K562 (cell line): Measurements from ENCODE around the gene POC1B. TPM values are rescaled to one million over a fixed set of nuclear protein-coding genes. Genes with fewer than 3 reads are reported as not detected.

Experiments
- ATAC-seq: fragments of 200-7000 bp; cut with Tn5 transposase; 3 replicates; pipeline ENCODE4 v1.9.1; 2020; ENCODE audit warnings: moderate library complexity
- BruUV-seq: library from RNA; stranded (reverse); fragments of 400-500 nt; replicated peaks from 2 replicates; lab custom pipeline; 2021; lab: Mats Ljungman, UMichigan
- CTCF ChIA-PET: fragments of 300-600 bp; formaldehyde crosslinking; extraction: SDS; loops from one replicate; lab custom pipeline; 2021; ENCODE audit warnings: low intra/inter-chr PET ratio; lab: Yijun Ruan, JAX
- POLR2A ChIA-PET: fragments of 300-600, 350-650 bp; sonication (Branson Sonifier 250); formaldehyde crosslinking; extraction: SDS; loops from one replicate; lab custom pipeline; 2021; ENCODE audit warnings: antibody characterized with exemption, inconsistent platforms; lab: Yijun Ruan, JAX
- DNase-seq, 4 experiments: peaks; one replicate each; pipeline versions ENCODE4 v3.0.0 to v3.0.0-alpha.2; 2011 to 2018; ENCODE audit warnings: low spot score in 3 of 4, mixed read lengths in 3 of 4; ENCODE audit errors: extremely low read depth in 1 of 4
- FAIRE-seq: peaks from 2 replicates; lab custom pipeline; 2011; peaks lifted over from hg19 to GRCh38; lab: Jason Lieb, UNC
- H2AFZ ChIP-seq: 2 replicates; pipeline ENCODE4 v1.6.0; 2011; ENCODE audit warnings: low read depth, low read length, control low read depth, inconsistent platforms
- H3K27ac ChIP-seq: fragments of 200-600 bp; 3 replicates; pipeline ENCODE4 v1.8.0; 2011; ENCODE audit warnings: low read depth, mild to moderate bottlenecking, control low read depth, inconsistent platforms, low read length, moderate library complexity, mixed read lengths; ENCODE audit errors: extremely low read depth
- H3K27me3 ChIP-seq, 2 experiments: fragments of 300-600 bp in 1 of 2; 2 replicates in 1 of 2; 3 replicates in 1 of 2; pipeline versions ENCODE4 v1.6.0 to v1.8.0; 2011; ENCODE audit warnings: inconsistent platforms in 2 of 2, low read length in 2 of 2, mild to moderate bottlenecking in 1 of 2, mixed read lengths in 1 of 2, moderate library complexity in 1 of 2; ENCODE audit not compliant: control insufficient read depth in 2 of 2, insufficient read depth in 2 of 2
- H3K36me3 ChIP-seq: fragments of 300-600 bp; 3 replicates; pipeline ENCODE4 v1.8.0; 2011; ENCODE audit warnings: mild to moderate bottlenecking, low read length, inconsistent platforms; ENCODE audit not compliant: control insufficient read depth, insufficient read depth
- H3K4me1 ChIP-seq, 2 experiments: fragments of 200-600 bp in 1 of 2; replicated peaks in 1 of 2; 2 replicates in 1 of 2; 3 replicates in 1 of 2; pipeline versions ENCODE4 v1.5.1 to v1.8.0; 2011; ENCODE audit warnings: inconsistent platforms in 2 of 2, low read length in 2 of 2, mild to moderate bottlenecking in 1 of 2, mixed read lengths in 1 of 2, moderate library complexity in 1 of 2; ENCODE audit not compliant: control insufficient read depth in 2 of 2, insufficient read depth in 2 of 2
- H3K4me2 ChIP-seq: 2 replicates; pipeline ENCODE4 v1.6.1; 2011; ENCODE audit warnings: low read length, control low read depth, inconsistent platforms, mixed read lengths; ENCODE audit not compliant: insufficient read depth
- H3K4me3 ChIP-seq: fragments of 200-600 bp; sonication (generic), shearing (Covaris generic); 2 replicates; pipeline ENCODE4 v1.5.1; 2016; ENCODE audit warnings: control low read depth, inconsistent platforms
- H3K79me2 ChIP-seq: fragments of 200-600 bp; 3 replicates; pipeline ENCODE4 v1.8.0; 2011; ENCODE audit warnings: low read length, inconsistent platforms; ENCODE audit not compliant: control insufficient read depth, insufficient read depth
- H3K9ac ChIP-seq, 2 experiments: 2 replicates each; pipeline versions ENCODE4 v1.6.0 to v1.6.1; 2011; ENCODE audit warnings: low read depth in 2 of 2, low read length in 2 of 2, control low read depth in 1 of 2, inconsistent platforms in 1 of 2, mild to moderate bottlenecking in 1 of 2, mixed read lengths in 1 of 2; ENCODE audit not compliant: insufficient read depth in 1 of 2
- H3K9me1 ChIP-seq: one replicate; pipeline ENCODE4 v1.6.0; 2011; ENCODE audit warnings: inconsistent platforms, mild to moderate bottlenecking, low read length, moderate library complexity; ENCODE audit not compliant: control insufficient read depth, insufficient read depth
- H3K9me3 ChIP-seq: replicated peaks from 2 replicates; pipeline ENCODE4 v1.5.1; 2011; ENCODE audit warnings: low read depth, low read length, inconsistent platforms; ENCODE audit not compliant: control insufficient read depth, insufficient read depth
- H4K20me1 ChIP-seq: replicated peaks from 2 replicates; pipeline ENCODE4 v1.6.1; 2011; ENCODE audit warnings: low read length, inconsistent platforms, mixed read lengths; ENCODE audit not compliant: control insufficient read depth, insufficient read depth
- AFF4 ChIP-seq: sonication (generic); formaldehyde crosslinking; IDR thresholded peaks from 2 replicates; pipeline ENCODE4 v1.8.0; 2023; ENCODE audit warnings: mild to moderate bottlenecking, missing genetic modification reagents
- USF2 ChIP-seq: sonication (generic); formaldehyde crosslinking; IDR thresholded peaks from 2 replicates; pipeline ENCODE4 v1.5.0; 2020; ENCODE audit warnings: missing genetic modification reagents
- XRCC4 ChIP-seq: IDR thresholded peaks from one replicate; pipeline ENCODE4 v1.6.1; 2011; ENCODE audit not compliant: insufficient read depth, insufficient read length; ENCODE audit errors: extremely low read depth
- ZFP91 ChIP-seq: sonication (generic); formaldehyde crosslinking; IDR thresholded peaks from 2 replicates; pipeline ENCODE4 v1.8.0; 2022; ENCODE audit warnings: mild to moderate bottlenecking, missing genetic modification reagents
- ZHX1 ChIP-seq: fragments of 150-350 bp; conservative IDR thresholded peaks from 2 replicates; pipeline ENCODE4 v1.6.1; 2014; ENCODE audit warnings: low read length
- ZNF644 ChIP-seq: fragments of 200-800 bp; sonication (Bioruptor generic); IDR thresholded peaks from 2 replicates; pipeline ENCODE4 v1.6.1; 2016; ENCODE audit warnings: low read depth, missing genetic modification characterization, missing compliant biosample characterization
- ZNF75A ChIP-seq: fragments of 450-650 bp; formaldehyde crosslinking; IDR thresholded peaks from 2 replicates; pipeline ENCODE4 v1.4.0; 2020; ENCODE audit warnings: mild to moderate bottlenecking
- WGBS: fragments of 100-300 bp; shearing (Covaris generic); methylation state at CpG from one replicate; pipeline ENCODE4 v1.1.6; 2016; ENCODE audit warnings: low coverage, mixed read lengths; ENCODE audit not compliant: insufficient coverage; ENCODE audit errors: missing lambda C conversion rate; 5-methylcytosine and 5-hydroxymethylcytosine counted together
- in situ Hi-C: fragments of 300-500 bp; cut with MboI; formaldehyde crosslinking; loops from 4 replicates; pipeline ENCODE4 v1.15.0; 2018; ENCODE audit warnings: inconsistent platforms, mixed read lengths
- intact Hi-C: fragments of 100-400 bp; cut with micrococcal nuclease; formaldehyde crosslinking; loops from 2 replicates; pipeline ENCODE4 v1.14.2; 2022
- polyA plus RNA-seq, 8 experiments: library from polyadenylated mRNA; depleted of rRNA in 4 of 8; stranded (reverse) in 5 of 8; unstranded in 3 of 8; fragments of >200 nt; fragmentation: Nextera tagmentation in 2 of 8; fragmentation: Illumina TruSeq in 1 of 8; extraction: Ambion mirVana in 2 of 8; extraction: Trizol in 1 of 8; gene quantifications; 2 replicates each; pipeline versions ENCODE4 v1.2.1 to v1.2.3, GENCODE V29; 2011 to 2014; ENCODE audit warnings: inconsistent platforms in 1 of 8, missing spikeins in 1 of 8
- total RNA-seq, 7 experiments: library from RNA; depleted of rRNA in 6 of 7; stranded (reverse); fragments of >200 nt in 6 of 7; fragmentation: Illumina TruSeq in 2 of 7; extraction: Trizol in 2 of 7; gene quantifications; 2 replicates each; pipeline versions ENCODE4 v1.2.1 to v1.2.3, GENCODE V29; 2011 to 2021; ENCODE audit warnings: low replicate concordance in 1 of 7
- TF ChIP-seq, protein P1 (sequence below): fragments of 450-650 bp; formaldehyde crosslinking; IDR thresholded peaks from 2 replicates; pipeline ENCODE4 v1.4.0; 2020; ENCODE audit warnings: mild to moderate bottlenecking, moderate library complexity

POC1B gene
- total and polyA plus RNA-seq, 9 of the 15 experiments (the other 6 are each of a cell fraction or from before 2014, with no cell fraction given): 4.5 to 16.1 (median 10.4) TPM

DNA sequence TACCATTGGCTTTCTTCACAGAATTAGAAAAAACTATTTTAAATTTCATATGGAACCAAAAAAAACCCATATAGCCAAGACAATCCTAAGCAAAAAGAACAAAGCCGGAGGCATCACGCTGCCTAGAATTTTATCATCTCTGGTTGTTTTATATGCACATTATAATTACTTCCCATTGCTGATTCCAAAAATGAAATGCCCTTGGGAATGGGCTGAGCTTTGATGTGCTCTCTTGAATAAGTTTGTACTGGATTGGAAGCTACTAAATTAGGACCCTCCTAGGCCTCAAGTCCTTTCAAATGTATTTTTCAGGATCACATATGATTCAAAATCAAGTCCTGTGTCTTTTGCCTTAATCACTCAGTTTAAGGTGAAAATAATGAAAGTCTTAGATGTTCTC, 114.6 kb downstream of the POC1B start (continued):
- TF ChIP-seq ZFP91 (CRISPR knock-in tag) (no peak), XRCC4 (no peak)
- TF ChIP-seq, all 486 proteins: peak for 0

DNA sequence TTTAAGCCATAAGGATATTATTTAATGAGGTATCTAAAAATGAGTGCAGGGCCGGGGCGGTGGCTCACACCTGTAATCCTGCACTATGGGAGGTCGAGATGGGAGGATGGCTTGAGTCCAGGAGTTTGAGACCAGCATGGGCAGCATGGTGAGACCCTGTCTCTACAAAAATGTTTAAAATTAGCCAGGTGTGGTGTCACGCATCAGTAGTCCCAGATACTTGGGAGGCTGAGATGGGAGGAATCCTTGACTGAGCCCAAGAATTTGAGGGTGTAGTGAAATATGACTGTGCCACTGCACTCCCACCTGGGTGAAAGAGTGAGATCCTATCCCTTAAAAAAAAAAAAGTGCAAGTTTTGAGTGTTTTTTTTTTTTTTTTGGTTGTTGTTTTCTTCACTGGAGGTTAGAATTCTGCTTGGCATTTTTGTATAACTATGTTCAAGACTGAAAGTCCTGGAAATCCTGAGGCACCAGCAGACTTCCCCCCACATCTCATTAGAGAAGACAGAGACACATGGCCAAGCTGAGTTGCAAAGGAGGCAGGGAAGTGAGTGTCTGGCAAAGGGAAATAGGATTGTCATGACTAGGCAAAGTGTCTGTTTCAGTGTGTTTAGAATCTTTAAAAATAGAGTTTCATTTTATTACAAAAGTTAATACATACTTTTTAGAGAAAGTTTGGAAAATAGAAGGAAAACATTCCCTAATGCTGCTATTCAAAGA, 120.1 kb downstream of the POC1B start:
- CTCF ChIA-PET: no interaction called here
- no peaks in the 10 kb centered on the region for H3K9me1 ChIP-seq
- WGBS: 19% methylated on average over 4 of the region's 4 CpGs
- TF ChIP-seq USF2 (CRISPR knock-in tag) (no peak), ZNF644 (tag) (no peak), AFF4 (no peak), ZHX1 (no peak), ZNF75A (CRISPR knock-in tag) (no peak)
- TF ChIP-seq, protein P1, sequence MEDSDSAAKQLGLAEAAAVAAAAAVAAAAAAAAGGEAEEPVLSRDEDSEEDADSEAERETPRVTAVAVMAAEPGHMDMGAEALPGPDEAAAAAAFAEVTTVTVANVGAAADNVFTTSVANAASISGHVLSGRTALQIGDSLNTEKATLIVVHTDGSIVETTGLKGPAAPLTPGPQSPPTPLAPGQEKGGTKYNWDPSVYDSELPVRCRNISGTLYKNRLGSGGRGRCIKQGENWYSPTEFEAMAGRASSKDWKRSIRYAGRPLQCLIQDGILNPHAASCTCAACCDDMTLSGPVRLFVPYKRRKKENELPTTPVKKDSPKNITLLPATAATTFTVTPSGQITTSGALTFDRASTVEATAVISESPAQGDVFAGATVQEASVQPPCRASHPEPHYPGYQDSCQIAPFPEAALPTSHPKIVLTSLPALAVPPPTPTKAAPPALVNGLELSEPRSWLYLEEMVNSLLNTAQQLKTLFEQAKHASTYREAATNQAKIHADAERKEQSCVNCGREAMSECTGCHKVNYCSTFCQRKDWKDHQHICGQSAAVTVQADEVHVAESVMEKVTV (CRISPR knock-in tag): no peak

More for the DNA sequence above, 120.1 kb downstream of the POC1B start:
- Histone ChIP-seq H3K27ac (no peak overlapping the region), H3K4me3 (no peak overlapping the region), H2AFZ (no peak overlapping the region), H3K36me3 (no peaks in the 10 kb centered on the region), H3K9me3 (no peaks in the 10 kb centered on the region), H3K4me1 (peaks cover 0 to 7% of the 10 kb centered on the region in 2 experiments; a peak in 2 of 5 replicates), H3K79me2 (no peaks in the 10 kb centered on the region), H3K4me2 (no peak overlapping the region), H3K9ac (no peak overlapping the region), H4K20me1 (no peaks in the 10 kb centered on the region), H3K27me3 (peaks cover 0 to 1% of the 10 kb centered on the region in 2 experiments; a peak in 2 of 5 replicates)
- in situ Hi-C loops (no loop called here), intact Hi-C loops (no loop called here)
- ATAC-seq (no peak), DNase-seq (no peak), FAIRE-seq (no peak)
- BruUV-seq: no TSS peak
- POLR2A ChIA-PET: no interaction called here
